LNCAP (cell line): ENCODE data around the gene PCBP4.

Source experiments
- CTCF ChIP-seq: fragments of 450-650 bp; IDR thresholded peaks from 2 replicates; pipeline ENCODE4 v1.5.1; 2017; ENCODE audit warnings: mild to moderate bottlenecking

The PCBP4 gene

GRCh38 chr3:51982838-51983577 lies 15.8 kb upstream of the PCBP4 start, which contains the start of gene ACY1:
TSS of gene ACY1 (plus strand) at chr3:51983535. CDS start at chr3:51984065, 530 bp downstream.
- no peak; the same call in 1 of the 2 replicates for TF ChIP-seq CTCF

- TF ChIP-seq CTCF: peak; percentile 67
Measured at GRCh38 chr3:51982352-51982837, 15.1 kb upstream of the PCBP4 start.

- no peak for TF ChIP-seq CTCF
Measured at GRCh38 chr3:51980253-51980652, 13.0 kb upstream of the PCBP4 start.

- TF ChIP-seq CTCF: no peak
Measured at GRCh38 chr3:51978143-51978502, 10.9 kb upstream of the PCBP4 start.

- TF ChIP-seq CTCF: no peak
Measured at GRCh38 chr3:51977446-51978142, 10.3 kb upstream of the PCBP4 start.

GRCh38 chr3:51975852-51976549 lies 8.7 kb upstream of the PCBP4 start:
- TF ChIP-seq CTCF: no peak

GRCh38 chr3:51974963-51975851 lies 8.0 kb upstream of the PCBP4 start, which contains the start of gene ABHD14A:
TSS of gene ABHD14A (plus strand) at chr3:51975064. CDS start at chr3:51975136, 72 bp downstream.
- no peak for TF ChIP-seq CTCF
